ENCODE measurements around the gene MYBBP1A. TPM values are rescaled to one million over a fixed set of nuclear protein-coding genes. Genes with fewer than 3 reads are reported as not detected.

MYBBP1A gene
- total RNA-seq, 1 donor from 2014 or later, result 73.5 TPM

DNA sequence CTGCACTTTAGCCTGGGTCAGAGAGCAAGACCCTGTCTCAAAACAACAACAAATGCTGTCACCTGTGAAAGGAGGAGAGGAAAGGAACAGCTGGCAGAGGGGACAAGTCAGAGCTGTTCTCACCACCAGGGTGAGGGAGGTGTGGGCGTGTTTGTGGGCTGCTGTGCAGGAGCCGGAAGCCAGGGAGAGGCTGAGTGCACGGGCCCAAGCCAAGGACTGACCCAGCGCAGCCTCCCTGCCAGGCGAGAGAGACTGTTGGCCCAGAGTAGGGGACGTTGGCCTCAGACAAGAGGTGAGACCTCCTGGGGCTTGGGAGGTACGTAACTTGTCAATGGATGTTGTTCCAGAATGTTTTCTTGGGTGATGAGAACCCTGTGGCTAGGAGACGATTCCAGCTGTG, 45.8 kb downstream of the MYBBP1A start:
- Mint-ChIP-seq H3K4me3 (no peak overlapping the region), H3K9me3 (no peaks in the 10 kb centered on the region), H3K4me1 (peaks cover 22% of the 10 kb centered on the region), H3K36me3 (no peaks in the 10 kb centered on the region), H3K27ac (no peak overlapping the region), H3K27me3 (ENCODE audit: low read depth) (no peaks in the 10 kb centered on the region)
- TF ChIP-seq, protein P1, sequence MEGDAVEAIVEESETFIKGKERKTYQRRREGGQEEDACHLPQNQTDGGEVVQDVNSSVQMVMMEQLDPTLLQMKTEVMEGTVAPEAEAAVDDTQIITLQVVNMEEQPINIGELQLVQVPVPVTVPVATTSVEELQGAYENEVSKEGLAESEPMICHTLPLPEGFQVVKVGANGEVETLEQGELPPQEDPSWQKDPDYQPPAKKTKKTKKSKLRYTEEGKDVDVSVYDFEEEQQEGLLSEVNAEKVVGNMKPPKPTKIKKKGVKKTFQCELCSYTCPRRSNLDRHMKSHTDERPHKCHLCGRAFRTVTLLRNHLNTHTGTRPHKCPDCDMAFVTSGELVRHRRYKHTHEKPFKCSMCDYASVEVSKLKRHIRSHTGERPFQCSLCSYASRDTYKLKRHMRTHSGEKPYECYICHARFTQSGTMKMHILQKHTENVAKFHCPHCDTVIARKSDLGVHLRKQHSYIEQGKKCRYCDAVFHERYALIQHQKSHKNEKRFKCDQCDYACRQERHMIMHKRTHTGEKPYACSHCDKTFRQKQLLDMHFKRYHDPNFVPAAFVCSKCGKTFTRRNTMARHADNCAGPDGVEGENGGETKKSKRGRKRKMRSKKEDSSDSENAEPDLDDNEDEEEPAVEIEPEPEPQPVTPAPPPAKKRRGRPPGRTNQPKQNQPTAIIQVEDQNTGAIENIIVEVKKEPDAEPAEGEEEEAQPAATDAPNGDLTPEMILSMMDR (IDR thresholded peaks at IDR 0.05; ENCODE audit: unreplicated experiment), result no peak
- no peak for DNase-seq (ENCODE audit: low spot score in 2 of 2, unreplicated experiment in 2 of 2)

DNA sequence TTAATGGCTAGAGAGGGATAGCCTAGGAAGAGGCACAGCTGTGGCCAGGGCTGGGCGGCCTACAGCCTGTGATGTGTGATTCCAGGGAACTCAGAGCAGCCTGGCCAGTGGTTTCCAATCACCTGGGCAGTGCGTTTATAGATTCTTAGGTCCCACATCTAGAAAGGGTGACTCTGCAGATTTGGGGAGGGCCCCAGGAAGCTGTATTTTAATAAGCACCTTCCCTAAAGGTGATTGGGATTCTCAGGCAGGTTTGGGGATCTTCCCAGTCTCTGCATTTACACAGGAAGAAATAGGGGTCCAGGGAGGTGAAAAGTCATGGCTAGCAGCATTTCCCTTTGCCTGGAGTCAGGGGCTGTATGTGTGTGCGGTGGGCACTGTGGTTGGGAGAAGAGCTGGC, 47.0 kb downstream of the MYBBP1A start:
- Mint-ChIP-seq H3K9me3 (no peaks in the 10 kb centered on the region), H3K4me3 (no peak overlapping the region), H3K36me3 (no peaks in the 10 kb centered on the region), H3K4me1 (peaks cover 16% of the 10 kb centered on the region), H3K27ac (no peak overlapping the region), H3K27me3 (ENCODE audit: low read depth) (no peaks in the 10 kb centered on the region)
- DNase-seq (ENCODE audit: low spot score in 2 of 2, unreplicated experiment in 2 of 2), result no peak
- TF ChIP-seq, protein P1 (IDR thresholded peaks at IDR 0.05; ENCODE audit: unreplicated experiment), result no peak

DNA sequence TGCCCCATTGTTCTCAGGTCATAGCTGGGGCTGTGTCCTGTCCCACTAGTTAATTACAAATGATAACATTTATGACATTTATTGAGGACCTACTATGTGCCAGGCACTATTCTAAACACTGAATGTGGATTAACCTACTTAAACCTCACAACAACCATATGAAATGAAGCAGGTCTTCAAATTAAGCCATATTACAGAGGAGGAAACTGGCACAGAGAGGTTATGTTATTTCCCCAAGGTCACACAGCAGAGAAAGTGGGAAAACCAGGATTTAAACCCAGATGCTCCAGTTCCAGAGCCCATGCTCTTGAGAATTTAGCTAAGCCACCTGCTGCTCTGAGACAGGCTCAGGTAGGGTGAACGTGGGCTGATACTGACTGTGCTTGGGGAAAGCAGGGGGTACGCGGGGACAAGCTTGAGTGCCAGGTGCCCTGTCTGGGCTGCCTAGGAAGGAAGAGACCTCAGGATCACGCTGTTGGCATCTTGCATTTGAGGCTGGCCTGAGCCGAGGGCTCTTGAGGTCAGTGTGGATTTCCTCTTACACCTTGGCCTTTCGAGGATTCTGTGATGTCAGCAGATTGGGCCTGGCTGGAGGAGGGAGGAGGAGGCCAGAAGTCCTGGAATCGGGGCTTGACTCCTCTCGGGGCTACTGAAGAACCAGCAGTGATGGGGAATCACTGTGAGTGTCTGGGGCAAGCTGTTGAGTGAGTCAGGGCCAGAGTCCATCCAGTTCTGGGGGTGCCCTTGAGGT, 47.6 kb downstream of the MYBBP1A start:
- Mint-ChIP-seq H3K27ac (no peak overlapping the region), H3K27me3 (ENCODE audit: low read depth) (peaks cover 3% of the 10 kb centered on the region), H3K9me3 (no peaks in the 10 kb centered on the region), H3K36me3 (no peaks in the 10 kb centered on the region), H3K4me3 (no peak overlapping the region), H3K4me1 (peaks cover 16% of the 10 kb centered on the region)
- TF ChIP-seq, protein P1 (IDR thresholded peaks at IDR 0.05; ENCODE audit: unreplicated experiment), result no peak
- no peak for DNase-seq (ENCODE audit: low spot score in 2 of 2, unreplicated experiment in 2 of 2)

DNA sequence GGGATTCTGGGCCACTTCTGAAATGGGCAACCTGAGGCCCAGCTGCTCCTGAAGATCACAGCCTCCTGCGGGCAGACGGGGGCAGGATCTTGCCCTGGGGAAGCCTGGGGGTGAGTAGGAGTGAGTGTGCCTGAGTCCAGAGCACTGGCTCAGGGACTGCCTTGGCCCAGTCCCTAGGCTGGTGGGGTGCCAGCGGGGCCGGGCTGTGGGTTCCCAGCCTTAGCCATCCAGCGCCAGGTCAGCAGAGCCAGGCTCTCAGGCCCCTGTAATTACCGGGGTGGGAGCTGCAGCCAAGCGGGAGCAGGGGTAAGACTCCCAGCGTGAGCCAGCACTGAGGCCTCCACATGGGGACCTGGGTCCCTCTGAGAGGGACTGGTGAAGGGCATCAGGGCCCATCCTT, 48.3 kb downstream of the MYBBP1A start:
- TF ChIP-seq, protein P1 (IDR thresholded peaks at IDR 0.05; ENCODE audit: unreplicated experiment), result no peak
- H3K36me3 Mint-ChIP-seq, result no peaks in the 10 kb centered on the region
- H3K4me1 Mint-ChIP-seq, result peaks cover 15% of the 10 kb centered on the region
- H3K4me3 Mint-ChIP-seq, result no peak overlapping the region
- no peaks in the 10 kb centered on the region for H3K9me3 Mint-ChIP-seq
- H3K27me3 Mint-ChIP-seq (ENCODE audit: low read depth), result peaks cover 3% of the 10 kb centered on the region
- no peak for DNase-seq (ENCODE audit: low spot score in 2 of 2, unreplicated experiment in 2 of 2)
- no peak overlapping the region for H3K27ac Mint-ChIP-seq

DNA sequence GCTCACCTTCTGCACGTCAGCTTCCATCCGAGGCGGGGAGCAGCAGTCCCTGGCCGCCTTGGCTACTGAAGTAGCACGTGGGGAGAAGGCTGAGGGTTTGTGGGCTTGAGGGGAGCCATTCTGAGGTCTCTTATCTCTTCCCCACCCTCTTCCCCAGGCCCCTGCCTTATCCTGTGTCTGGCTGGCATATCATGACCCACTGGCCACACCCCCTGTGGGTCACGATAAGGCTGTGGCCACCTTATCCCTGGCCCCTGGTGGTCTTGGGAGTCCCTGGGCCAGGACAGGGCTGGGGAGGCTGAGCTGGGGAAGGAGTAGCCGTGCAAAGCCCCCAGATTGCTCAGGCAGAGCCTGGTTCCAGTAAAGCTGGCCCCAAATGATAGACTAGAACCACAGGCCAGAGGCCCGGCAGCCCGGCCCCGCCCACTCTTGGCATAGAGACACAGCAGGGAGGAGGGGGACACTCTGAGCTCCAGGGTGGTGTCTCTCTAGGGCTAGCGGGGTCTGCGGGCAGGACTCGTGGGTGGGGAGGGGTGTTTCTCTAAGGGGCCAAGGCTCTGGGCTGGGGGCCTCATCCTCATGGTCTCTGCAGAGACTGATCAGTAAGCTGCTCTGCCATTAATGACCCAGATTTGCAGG, 48.9 kb downstream of the MYBBP1A start:
- TF ChIP-seq, protein P1 (IDR thresholded peaks at IDR 0.05; ENCODE audit: unreplicated experiment), result no peak
- Mint-ChIP-seq H3K4me1 (peaks cover 20% of the 10 kb centered on the region), H3K36me3 (no peaks in the 10 kb centered on the region), H3K4me3 (no peak overlapping the region), H3K27ac (no peak overlapping the region), H3K27me3 (ENCODE audit: low read depth) (peaks cover 8% of the 10 kb centered on the region), H3K9me3 (no peaks in the 10 kb centered on the region)
- DNase-seq (ENCODE audit: low spot score in 2 of 2, unreplicated experiment in 2 of 2), result no peak

Measured in mesothelial cell of epicardium (in vitro differentiated cells).